Measurements from ENCODE around the gene ASTN2.

- TF ChIP-seq CTCF (IDR thresholded peaks at IDR 0.05; ENCODE audit: low read depth, low read length, poor library complexity, severe bottlenecking) (no peak), EZH2phosphoT487 (IDR thresholded peaks at IDR 0.05; ENCODE audit: borderline replicate concordance, low read length) (no peak)
Observed at GRCh38 chr9:116928884-116929283, 486.0 kb downstream of the ASTN2 start.

All from DOHH2 (cell line).